ENCODE measurements around the gene TUBB. TPM values are rescaled to one million over a fixed set of nuclear protein-coding genes. Genes with fewer than 3 reads are reported as not detected.

TUBB gene
- total and polyA plus RNA-seq, 9 of the 15 experiments (the other 6 are each of a cell fraction or from before 2014, with no cell fraction given), result 971 to 2,870 (median 1,478) TPM

- no peak for TF ChIP-seq TRIM25 (IDR thresholded peaks at IDR 0.05; ENCODE audit: borderline replicate concordance)
- TF ChIP-seq, protein P1, sequence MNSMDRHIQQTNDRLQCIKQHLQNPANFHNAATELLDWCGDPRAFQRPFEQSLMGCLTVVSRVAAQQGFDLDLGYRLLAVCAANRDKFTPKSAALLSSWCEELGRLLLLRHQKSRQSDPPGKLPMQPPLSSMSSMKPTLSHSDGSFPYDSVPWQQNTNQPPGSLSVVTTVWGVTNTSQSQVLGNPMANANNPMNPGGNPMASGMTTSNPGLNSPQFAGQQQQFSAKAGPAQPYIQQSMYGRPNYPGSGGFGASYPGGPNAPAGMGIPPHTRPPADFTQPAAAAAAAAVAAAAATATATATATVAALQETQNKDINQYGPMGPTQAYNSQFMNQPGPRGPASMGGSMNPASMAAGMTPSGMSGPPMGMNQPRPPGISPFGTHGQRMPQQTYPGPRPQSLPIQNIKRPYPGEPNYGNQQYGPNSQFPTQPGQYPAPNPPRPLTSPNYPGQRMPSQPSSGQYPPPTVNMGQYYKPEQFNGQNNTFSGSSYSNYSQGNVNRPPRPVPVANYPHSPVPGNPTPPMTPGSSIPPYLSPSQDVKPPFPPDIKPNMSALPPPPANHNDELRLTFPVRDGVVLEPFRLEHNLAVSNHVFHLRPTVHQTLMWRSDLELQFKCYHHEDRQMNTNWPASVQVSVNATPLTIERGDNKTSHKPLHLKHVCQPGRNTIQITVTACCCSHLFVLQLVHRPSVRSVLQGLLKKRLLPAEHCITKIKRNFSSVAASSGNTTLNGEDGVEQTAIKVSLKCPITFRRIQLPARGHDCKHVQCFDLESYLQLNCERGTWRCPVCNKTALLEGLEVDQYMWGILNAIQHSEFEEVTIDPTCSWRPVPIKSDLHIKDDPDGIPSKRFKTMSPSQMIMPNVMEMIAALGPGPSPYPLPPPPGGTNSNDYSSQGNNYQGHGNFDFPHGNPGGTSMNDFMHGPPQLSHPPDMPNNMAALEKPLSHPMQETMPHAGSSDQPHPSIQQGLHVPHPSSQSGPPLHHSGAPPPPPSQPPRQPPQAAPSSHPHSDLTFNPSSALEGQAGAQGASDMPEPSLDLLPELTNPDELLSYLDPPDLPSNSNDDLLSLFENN (IDR thresholded peaks at IDR 0.05; ENCODE audit: low read depth in 2 of 2, low read length in 2 of 2), result no peak
- no peak for TF ChIP-seq SIX5 (IDR thresholded peaks at IDR 0.05; ENCODE audit: borderline replicate concordance in 1 of 2, insufficient read depth in 1 of 2, low read depth in 1 of 2, low read length in 2 of 2)
- no peak for TF ChIP-seq ZFP30 (CRISPR knock-in tag; IDR thresholded peaks at IDR 0.05; ENCODE audit: borderline replicate concordance)
- peak; percentile 73 for TF ChIP-seq ARID1B (IDR thresholded peaks at IDR 0.05)
- no peak for TF ChIP-seq DDX20 (tag; IDR thresholded peaks at IDR 0.05; ENCODE audit: low read depth)
- TF ChIP-seq IFI16 (CRISPR knock-in tag; IDR thresholded peaks at IDR 0.05), result no peak
- TF ChIP-seq RUNX1 (IDR thresholded peaks at IDR 0.05; ENCODE audit: low read depth), result no peak
- peak; percentile 23 to 61; a peak in 2 of 4 replicates for TF ChIP-seq FOXK2 (conservative IDR thresholded peaks at IDR 0.05 in 1 of 2, IDR thresholded peaks at IDR 0.05 in 1 of 2; ENCODE audit: low read depth in 2 of 2)
- TF ChIP-seq, protein P2, sequence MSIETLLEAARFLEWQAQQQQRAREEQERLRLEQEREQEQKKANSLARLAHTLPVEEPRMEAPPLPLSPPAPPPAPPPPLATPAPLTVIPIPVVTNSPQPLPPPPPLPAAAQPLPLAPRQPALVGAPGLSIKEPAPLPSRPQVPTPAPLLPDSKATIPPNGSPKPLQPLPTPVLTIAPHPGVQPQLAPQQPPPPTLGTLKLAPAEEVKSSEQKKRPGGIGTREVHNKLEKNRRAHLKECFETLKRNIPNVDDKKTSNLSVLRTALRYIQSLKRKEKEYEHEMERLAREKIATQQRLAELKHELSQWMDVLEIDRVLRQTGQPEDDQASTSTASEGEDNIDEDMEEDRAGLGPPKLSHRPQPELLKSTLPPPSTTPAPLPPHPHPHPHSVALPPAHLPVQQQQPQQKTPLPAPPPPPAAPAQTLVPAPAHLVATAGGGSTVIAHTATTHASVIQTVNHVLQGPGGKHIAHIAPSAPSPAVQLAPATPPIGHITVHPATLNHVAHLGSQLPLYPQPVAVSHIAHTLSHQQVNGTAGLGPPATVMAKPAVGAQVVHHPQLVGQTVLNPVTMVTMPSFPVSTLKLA (conservative IDR thresholded peaks at IDR 0.05), result no peak
- TF ChIP-seq SREBF2 (CRISPR knock-in tag; IDR thresholded peaks at IDR 0.05), result no peak
- no peak for TF ChIP-seq ATF1 (CRISPR knock-in tag; IDR thresholded peaks at IDR 0.05)
- no peak for TF ChIP-seq ATF1 (tag; IDR thresholded peaks at IDR 0.05)
- no peak for TF ChIP-seq RAD51 (IDR thresholded peaks at IDR 0.05; ENCODE audit: borderline replicate concordance, low read depth)
- no peak for TF ChIP-seq ZNF133 (CRISPR knock-in tag; IDR thresholded peaks at IDR 0.05)
- TF ChIP-seq E2F8 (IDR thresholded peaks at IDR 0.05; ENCODE audit: low read depth, partially characterized antibody), result no peak
These were observed 43.7 kb downstream of the TUBB start (continued) for GRCh38 chr6:30763618-30764489.

Data from K562 (cell line).